MCF 10A (cell line): Measurements from ENCODE around the gene SMKR1. TPM values are rescaled to one million over a fixed set of nuclear protein-coding genes. Genes with fewer than 3 reads are reported as not detected.

ENCODE experiments used
- BruUV-seq: library from RNA; stranded (reverse); fragments of 400-500 nt; replicated peaks from 2 replicates; lab custom pipeline; 2021; lab: Mats Ljungman, UMichigan
- CTCF ChIA-PET: fragments of 300-600 bp; sonication (Branson Sonifier 250); formaldehyde crosslinking; extraction: SDS; loops from one replicate; lab custom pipeline; 2021; ENCODE audit warnings: antibody characterized with exemption, inconsistent platforms; lab: Yijun Ruan, JAX
- POLR2A ChIA-PET: fragments of 300-600, 350-650 bp; sonication (Branson Sonifier 250); formaldehyde crosslinking; extraction: SDS; loops from one replicate; lab custom pipeline; 2020; ENCODE audit warnings: antibody characterized with exemption, inconsistent platforms; lab: Yijun Ruan, JAX
- DNase-seq: peaks from one replicate; pipeline ENCODE4 v3.0.0-alpha.2; 2018; ENCODE audit not compliant: unreplicated experiment
- H3K27ac Mint-ChIP-seq: one replicate; pipeline ENCODE4 v1.8.0; 2022; ENCODE audit warnings: mild to moderate bottlenecking, low read depth, mixed read lengths; ENCODE audit not compliant: unreplicated experiment
- H3K27me3 Mint-ChIP-seq: one replicate; pipeline ENCODE4 v1.8.0; 2022; ENCODE audit warnings: mixed read lengths; ENCODE audit not compliant: insufficient read depth, unreplicated experiment
- H3K36me3 Mint-ChIP-seq: one replicate; pipeline ENCODE4 v1.8.0; 2022; ENCODE audit warnings: mild to moderate bottlenecking, moderate library complexity, mixed read lengths; ENCODE audit not compliant: insufficient read depth, unreplicated experiment
- H3K4me1 Mint-ChIP-seq: one replicate; pipeline ENCODE4 v1.8.0; 2022; ENCODE audit warnings: mixed read lengths; ENCODE audit not compliant: insufficient read depth, unreplicated experiment
- H3K4me3 Mint-ChIP-seq: one replicate; pipeline ENCODE4 v1.8.0; 2022; ENCODE audit warnings: mild to moderate bottlenecking, moderate library complexity, mixed read lengths; ENCODE audit not compliant: unreplicated experiment
- H3K9me3 Mint-ChIP-seq: one replicate; pipeline ENCODE4 v1.8.0; 2022; ENCODE audit warnings: mixed read lengths; ENCODE audit not compliant: unreplicated experiment
- intact Hi-C: fragments of 100-400 bp; cut with micrococcal nuclease; formaldehyde crosslinking; loops from 2 replicates; pipeline ENCODE4 v1.14.1; 2022
- total RNA-seq: library from RNA; stranded (reverse); gene quantifications from 2 replicates; pipeline ENCODE4 v1.2.3, GENCODE V29; 2022
- TF ChIP-seq, protein P1 (sequence below): fragments of 200-600 bp; IDR thresholded peaks from one replicate; pipeline ENCODE4 v1.8.0; 2022; ENCODE audit warnings: antibody characterized with exemption, mild to moderate bottlenecking; ENCODE audit not compliant: unreplicated experiment

Gene SMKR1
- total RNA-seq, 1 experiment from 2014 or later: 12.4 TPM

DNA sequence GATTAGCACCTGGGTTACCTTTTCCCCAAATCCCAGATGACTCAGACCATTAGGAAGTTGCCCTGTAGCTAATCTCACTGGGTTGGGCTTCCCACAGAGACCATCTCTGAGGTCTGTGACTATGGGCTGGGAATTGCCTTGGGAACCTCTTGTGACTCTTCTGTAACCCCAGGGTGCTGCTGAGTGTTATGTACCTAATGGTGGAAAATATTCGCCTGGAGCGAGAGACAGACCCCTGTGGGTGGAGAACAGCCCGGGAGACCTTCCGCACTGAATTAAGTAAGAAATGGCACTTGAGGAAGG lies 48.1 kb upstream of the SMKR1 start:
- Mint-ChIP-seq H3K4me3 (no peak overlapping the region), H3K9me3 (no peaks in the 10 kb centered on the region), H3K4me1 (peaks cover 11% of the 10 kb centered on the region), H3K27me3 (no peaks in the 10 kb centered on the region), H3K36me3 (peaks cover 12% of the 10 kb centered on the region), H3K27ac (no peak overlapping the region)
- no TSS peak for BruUV-seq
- ChIA-PET CTCF (interaction anchor here (0.6 to 0.9 kb wide), 4 partner anchors 15 to 191 kb away, joined by 3 to 4 read pairs (median 3); no protein-coding TSS in a partner anchor), POLR2A (interaction anchor here (0.5 kb wide), 1 partner anchor 151 kb away, joined by 3 read pairs; no protein-coding TSS in a partner anchor)
- TF ChIP-seq, protein P1, sequence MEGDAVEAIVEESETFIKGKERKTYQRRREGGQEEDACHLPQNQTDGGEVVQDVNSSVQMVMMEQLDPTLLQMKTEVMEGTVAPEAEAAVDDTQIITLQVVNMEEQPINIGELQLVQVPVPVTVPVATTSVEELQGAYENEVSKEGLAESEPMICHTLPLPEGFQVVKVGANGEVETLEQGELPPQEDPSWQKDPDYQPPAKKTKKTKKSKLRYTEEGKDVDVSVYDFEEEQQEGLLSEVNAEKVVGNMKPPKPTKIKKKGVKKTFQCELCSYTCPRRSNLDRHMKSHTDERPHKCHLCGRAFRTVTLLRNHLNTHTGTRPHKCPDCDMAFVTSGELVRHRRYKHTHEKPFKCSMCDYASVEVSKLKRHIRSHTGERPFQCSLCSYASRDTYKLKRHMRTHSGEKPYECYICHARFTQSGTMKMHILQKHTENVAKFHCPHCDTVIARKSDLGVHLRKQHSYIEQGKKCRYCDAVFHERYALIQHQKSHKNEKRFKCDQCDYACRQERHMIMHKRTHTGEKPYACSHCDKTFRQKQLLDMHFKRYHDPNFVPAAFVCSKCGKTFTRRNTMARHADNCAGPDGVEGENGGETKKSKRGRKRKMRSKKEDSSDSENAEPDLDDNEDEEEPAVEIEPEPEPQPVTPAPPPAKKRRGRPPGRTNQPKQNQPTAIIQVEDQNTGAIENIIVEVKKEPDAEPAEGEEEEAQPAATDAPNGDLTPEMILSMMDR: no peak
- DNase-seq: peak; percentile 56
- intact Hi-C loops: no loop called here

DNA sequence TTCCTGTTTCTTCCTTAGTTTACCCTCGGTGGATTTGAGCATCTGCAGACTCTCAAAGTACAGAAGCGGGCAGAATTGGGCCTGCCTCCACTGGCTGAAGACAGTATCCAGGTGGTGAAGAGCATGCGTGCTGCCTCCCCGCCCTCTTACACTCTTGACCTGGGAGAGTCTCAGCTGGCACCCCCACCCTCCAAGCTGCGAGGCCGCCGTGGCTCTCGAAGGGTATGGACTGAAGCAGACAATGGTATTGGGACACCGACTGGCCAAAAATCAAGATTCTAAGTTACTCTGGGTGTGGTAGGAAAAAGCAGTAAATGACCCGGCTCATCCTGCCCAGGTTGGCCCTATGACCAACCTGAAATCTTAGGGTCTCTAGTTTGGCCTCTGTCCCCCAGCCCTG lies 45.9 kb upstream of the SMKR1 start:
- TF ChIP-seq, protein P1: no peak
- H3K27ac Mint-ChIP-seq: no peak overlapping the region
- BruUV-seq: no TSS peak
- intact Hi-C loops: no loop called here
- H3K36me3 Mint-ChIP-seq: peaks cover 12% of the 10 kb centered on the region
- ChIA-PET CTCF (interaction anchor here (0.6 kb wide), 1 partner anchor 80 kb away, joined by 3 read pairs; no protein-coding TSS in a partner anchor), POLR2A (no interaction called here)
- DNase-seq: no peak
- peaks cover 11% of the 10 kb centered on the region for H3K4me1 Mint-ChIP-seq
- no peak overlapping the region for H3K4me3 Mint-ChIP-seq
- no peaks in the 10 kb centered on the region for H3K9me3 Mint-ChIP-seq
- no peaks in the 10 kb centered on the region for H3K27me3 Mint-ChIP-seq

DNA sequence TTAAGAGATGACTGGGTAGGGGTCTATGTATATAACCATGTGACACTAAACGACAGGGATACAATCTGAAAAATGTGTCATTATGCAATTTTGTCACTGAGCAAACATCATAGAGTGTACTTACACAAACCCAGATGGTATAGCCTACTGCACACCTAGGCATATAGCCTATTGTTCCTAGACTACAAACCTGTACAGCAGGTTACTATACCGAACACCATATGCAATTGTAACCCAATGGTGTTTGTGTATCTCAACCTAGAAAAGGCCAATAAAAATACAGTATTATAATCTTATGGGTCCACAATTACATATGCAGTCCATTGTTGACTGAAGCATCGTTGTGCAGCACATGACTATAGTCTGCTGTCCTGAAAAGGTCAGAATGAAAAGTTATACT lies 45.2 kb upstream of the SMKR1 start:
- BruUV-seq: no TSS peak

DNA sequence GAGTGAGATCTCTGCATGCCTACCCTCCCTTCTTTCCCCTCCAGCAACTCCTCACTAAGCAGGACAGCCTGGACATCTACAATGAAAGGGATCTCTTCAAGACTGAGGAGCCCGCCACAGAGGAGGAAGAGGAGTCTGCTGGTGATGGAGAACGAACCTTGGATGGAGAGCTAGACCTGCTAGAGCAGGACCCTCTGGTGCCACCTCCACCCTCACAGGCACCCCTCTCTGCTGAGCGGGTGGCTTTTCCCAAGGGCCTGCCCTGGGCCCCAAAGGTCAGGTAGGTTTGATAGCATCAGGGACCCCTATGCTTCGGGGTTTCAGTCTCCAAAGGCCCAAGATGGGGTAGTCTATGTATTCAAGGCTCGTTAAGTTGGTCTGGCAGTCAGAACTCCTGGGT lies 44.2 kb upstream of the SMKR1 start:
- ChIA-PET POLR2A (no interaction called here), CTCF (interaction anchor here (0.7 to 1.3 kb wide), 2 partner anchors 70 to 367 kb away, joined by 3 to 5 read pairs; no protein-coding TSS in a partner anchor)
- H3K4me3 Mint-ChIP-seq: no peak overlapping the region
- no peaks in the 10 kb centered on the region for H3K9me3 Mint-ChIP-seq
- TF ChIP-seq, protein P1: no peak
- BruUV-seq: no TSS peak
- peaks cover 12% of the 10 kb centered on the region for H3K36me3 Mint-ChIP-seq
- H3K27ac Mint-ChIP-seq: no peak overlapping the region
- H3K27me3 Mint-ChIP-seq: no peaks in the 10 kb centered on the region
- no peak for DNase-seq
- H3K4me1 Mint-ChIP-seq: peaks cover 11% of the 10 kb centered on the region
- intact Hi-C loops: no loop called here

More for the DNA sequence above, 45.2 kb upstream of the SMKR1 start:
- POLR2A ChIA-PET: no interaction called here
- Mint-ChIP-seq H3K9me3 (no peaks in the 10 kb centered on the region), H3K4me1 (peaks cover 11% of the 10 kb centered on the region), H3K36me3 (peaks cover 12% of the 10 kb centered on the region), H3K27me3 (no peaks in the 10 kb centered on the region), H3K27ac (no peak overlapping the region), H3K4me3 (no peak overlapping the region)
- CTCF ChIA-PET: no interaction called here
- TF ChIP-seq, protein P1: no peak
- intact Hi-C loops: no loop called here
- DNase-seq: no peak
